HG03159 (cell line): ENCODE measurements around the gene PJA1.

Experiments
- ATAC-seq: cut with Tn5 transposase; IDR thresholded peaks from one replicate; pipeline ENCODE4 v1.9.1; 2021; ENCODE audit warnings: mild to moderate bottlenecking, moderate library complexity; ENCODE audit not compliant: unreplicated experiment

Gene PJA1

DNA sequence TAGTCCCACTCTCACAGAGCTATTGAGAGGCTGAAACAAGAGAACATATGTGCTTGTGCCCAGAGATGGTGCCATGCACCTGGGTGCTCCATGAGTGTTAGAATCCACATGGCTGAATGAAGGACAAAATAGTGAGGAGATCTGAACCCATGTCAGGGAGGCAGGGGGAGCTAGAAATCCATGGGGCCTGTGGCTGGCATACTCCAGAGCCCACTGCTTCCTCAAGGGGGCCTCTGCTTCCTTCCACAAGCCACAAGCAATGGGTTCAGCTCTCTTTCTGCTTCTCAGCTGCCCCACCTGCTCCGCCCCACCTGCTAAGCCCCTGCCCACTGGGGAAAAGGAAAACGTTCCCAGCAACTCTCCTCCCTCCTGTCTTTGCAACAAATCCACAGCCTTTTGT is 46.1 kb downstream of the PJA1 start:
- ATAC-seq, result no peak

GRCh38 chrX:69117876-69118526 is 47.3 kb downstream of the PJA1 start:
- ATAC-seq, result no peak

DNA sequence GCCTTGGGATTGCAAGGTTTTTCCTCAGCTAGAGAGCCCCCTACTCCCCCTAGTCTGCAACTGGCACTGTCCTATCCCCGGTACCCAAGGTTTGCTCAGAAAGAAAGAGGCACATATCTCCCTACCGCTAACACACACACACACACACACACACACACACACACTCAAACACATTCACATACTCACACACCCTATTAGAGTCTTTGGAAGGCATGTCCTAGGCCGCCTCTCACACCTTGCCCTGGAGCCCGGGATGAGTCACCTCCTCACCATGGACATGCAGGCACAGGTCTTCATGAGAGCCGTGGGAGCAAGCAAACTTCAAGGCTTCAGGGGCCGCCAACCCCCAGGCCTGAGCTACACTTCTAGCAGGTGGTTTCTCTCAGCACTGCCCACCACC is 49.2 kb downstream of the PJA1 start:
- ATAC-seq, result no peak

DNA sequence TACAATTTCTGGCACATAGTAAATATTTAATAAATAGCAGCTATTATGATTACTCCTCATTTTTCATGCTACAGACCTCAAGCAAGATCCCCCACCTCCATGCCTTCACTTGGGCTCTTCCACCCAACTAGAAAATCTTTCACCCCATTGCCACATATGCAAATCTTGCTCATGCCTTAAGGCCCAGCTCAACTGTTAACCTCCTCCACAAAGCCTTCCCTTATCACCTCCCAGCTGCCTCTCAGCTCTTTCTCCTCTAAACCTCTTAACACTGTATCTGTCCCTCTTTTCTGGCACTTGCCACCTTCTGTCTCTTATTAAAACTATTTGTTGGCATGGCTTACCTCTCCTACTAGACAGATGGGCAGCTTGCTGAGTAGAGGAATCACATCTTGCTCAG is 51.5 kb downstream of the PJA1 start:
- no peak for ATAC-seq
